CD14-positive monocyte (primary cell): ENCODE data around the gene CPEB1. TPM values are rescaled to one million over a fixed set of nuclear protein-coding genes. Genes with fewer than 3 reads are reported as not detected.

Source experiments
- DNase-seq, 3 donors: peaks; one replicate each; pipeline ENCODE4 v3.0.0-alpha.2; 2011 to 2022
- H2AFZ ChIP-seq: 2 replicates; pipeline ENCODE4 v1.6.0; 2012; ENCODE audit warnings: mild to moderate bottlenecking, low read depth, low read length, inconsistent platforms; ENCODE audit not compliant: insufficient read depth, poor library complexity, severe bottlenecking
- H3K27ac ChIP-seq, 2 donors: 1 replicate in 1 of 2; 2 replicates in 1 of 2; pipeline ENCODE4 v1.5.1; 2012 to 2013; ENCODE audit warnings: low read length in 2 of 2, control low read depth in 1 of 2, inconsistent platforms in 1 of 2, low read depth in 1 of 2, mild to moderate bottlenecking in 1 of 2
- H3K27me3 ChIP-seq, 2 donors: one replicate each; pipeline versions ENCODE4 v1.6.0 to v1.6.1; 2011 to 2013; ENCODE audit warnings: low read length in 2 of 2; ENCODE audit not compliant: control insufficient read depth in 2 of 2, insufficient read depth in 2 of 2
- H3K36me3 ChIP-seq, 2 donors: replicated peaks in 1 of 2; 1 replicate in 1 of 2; 2 replicates in 1 of 2; pipeline versions ENCODE4 v1.5.1 to v1.6.1; 2012 to 2013; ENCODE audit warnings: low read length in 2 of 2, control low read depth in 1 of 2, inconsistent platforms in 1 of 2, mild to moderate bottlenecking in 1 of 2; ENCODE audit not compliant: insufficient read depth in 2 of 2, control insufficient read depth in 1 of 2
- H3K4me1 ChIP-seq, 2 donors: 1 replicate in 1 of 2; 2 replicates in 1 of 2; pipeline versions ENCODE4 v1.5.1 to v1.6.1; 2012 to 2013; ENCODE audit warnings: low read length in 2 of 2, control low read depth in 1 of 2, inconsistent platforms in 1 of 2, mild to moderate bottlenecking in 1 of 2, moderate library complexity in 1 of 2; ENCODE audit not compliant: insufficient read depth in 2 of 2, control insufficient read depth in 1 of 2
- H3K4me2 ChIP-seq: replicated peaks from 2 replicates; pipeline ENCODE3; 2012; ENCODE audit warnings: low read length, moderate library complexity, mild to moderate bottlenecking; ENCODE audit not compliant: poor library complexity, severe bottlenecking; ENCODE audit errors: extremely low read depth
- H3K4me3 ChIP-seq, 3 experiments: fragments of 200-600 bp in 1 of 3; sonication (generic) in 1 of 3; replicated peaks in 1 of 3; 1 replicate in 2 of 3; 2 replicates in 1 of 3; pipeline ENCODE4 v1.5.1; 2011 to 2013; ENCODE audit warnings: low read length in 3 of 3, mild to moderate bottlenecking in 3 of 3, control low read depth in 2 of 3, low read depth in 2 of 3, inconsistent platforms in 1 of 3, moderate library complexity in 1 of 3
- H3K79me2 ChIP-seq: 2 replicates; pipeline ENCODE4 v1.6.0; 2012; ENCODE audit warnings: mild to moderate bottlenecking, control low read depth, inconsistent platforms, low read length, moderate library complexity; ENCODE audit not compliant: insufficient read depth
- H3K9ac ChIP-seq: 2 replicates; pipeline ENCODE4 v1.6.0; 2017; ENCODE audit warnings: low read length, mild to moderate bottlenecking; ENCODE audit not compliant: insufficient read depth, poor library complexity, severe bottlenecking
- H3K9me3 ChIP-seq, 2 donors: replicated peaks in 1 of 2; 1 replicate in 1 of 2; 2 replicates in 1 of 2; pipeline versions ENCODE4 v1.5.1 to v1.6.1; 2012 to 2013; ENCODE audit warnings: low read length in 2 of 2, control low read depth in 1 of 2; ENCODE audit not compliant: control insufficient read depth in 1 of 2, insufficient read depth in 1 of 2
- H4K20me1 ChIP-seq: 2 replicates; pipeline ENCODE4 v1.6.0; 2012; ENCODE audit warnings: mild to moderate bottlenecking, low read length, control low read depth, moderate library complexity; ENCODE audit not compliant: insufficient read depth
- H3K27ac Mint-ChIP-seq, 7 donors: one replicate each; pipeline ENCODE4 v1.8.0; 2020; ENCODE audit warnings: mild to moderate bottlenecking in 7 of 7, mixed read lengths in 7 of 7, moderate library complexity in 6 of 7, inconsistent platforms in 2 of 7
- H3K27me3 Mint-ChIP-seq, 3 donors: one replicate each; pipeline ENCODE4 v1.8.0; 2021 to 2022; ENCODE audit warnings: low read depth in 3 of 3, mild to moderate bottlenecking in 3 of 3, mixed read lengths in 3 of 3, moderate library complexity in 3 of 3, inconsistent platforms in 1 of 3
- H3K36me3 Mint-ChIP-seq, 2 donors: one replicate each; pipeline ENCODE4 v1.8.0; 2020; ENCODE audit warnings: mixed read lengths in 2 of 2, inconsistent platforms in 1 of 2, mild to moderate bottlenecking in 1 of 2
- H3K4me1 Mint-ChIP-seq: one replicate; pipeline ENCODE4 v1.8.0; 2020; ENCODE audit warnings: mild to moderate bottlenecking, mixed read lengths
- H3K4me3 Mint-ChIP-seq, 2 donors: one replicate each; pipeline ENCODE4 v1.8.0; 2020; ENCODE audit warnings: mild to moderate bottlenecking in 2 of 2, mixed read lengths in 2 of 2, moderate library complexity in 1 of 2
- H3K9me3 Mint-ChIP-seq, 7 donors: one replicate each; pipeline ENCODE4 v1.8.0; 2020 to 2022; ENCODE audit warnings: mixed read lengths in 7 of 7, mild to moderate bottlenecking in 6 of 7, moderate library complexity in 6 of 7, inconsistent platforms in 2 of 7
- WGBS: methylation state at CpG from one replicate; pipeline ENCODE4 v1.1.5; 2013; ENCODE audit warnings: missing lambda C conversion rate; ENCODE audit not compliant: insufficient coverage; 5-methylcytosine and 5-hydroxymethylcytosine counted together
- intact Hi-C, 2 donors: fragments of 100-400 bp; cut with micrococcal nuclease; formaldehyde crosslinking; loops; one replicate each; pipeline versions ENCODE4 v1.15.0 to v1.15.1; 2023
- polyA plus RNA-seq, 3 donors: library from polyadenylated mRNA; depleted of rRNA in 1 of 3; unstranded in 2 of 3; stranded (reverse) in 1 of 3; fragments of 300-500 nt in 2 of 3; fragments of >200 nt in 1 of 3; fragmentation: Illumina TruSeq in 2 of 3; gene quantifications; 1 replicate in 2 of 3; 2 replicates in 1 of 3; pipeline ENCODE4 v1.2.3, GENCODE V29; 2012 to 2021
- TF ChIP-seq, protein P1 (sequence below): fragments of 200-600 bp; IDR thresholded peaks from one replicate; pipeline ENCODE4 v1.8.0; 2022; ENCODE audit warnings: antibody characterized with exemption, mild to moderate bottlenecking

The CPEB1 gene
- polyA plus RNA-seq, 3 donors = not detected

DNA sequence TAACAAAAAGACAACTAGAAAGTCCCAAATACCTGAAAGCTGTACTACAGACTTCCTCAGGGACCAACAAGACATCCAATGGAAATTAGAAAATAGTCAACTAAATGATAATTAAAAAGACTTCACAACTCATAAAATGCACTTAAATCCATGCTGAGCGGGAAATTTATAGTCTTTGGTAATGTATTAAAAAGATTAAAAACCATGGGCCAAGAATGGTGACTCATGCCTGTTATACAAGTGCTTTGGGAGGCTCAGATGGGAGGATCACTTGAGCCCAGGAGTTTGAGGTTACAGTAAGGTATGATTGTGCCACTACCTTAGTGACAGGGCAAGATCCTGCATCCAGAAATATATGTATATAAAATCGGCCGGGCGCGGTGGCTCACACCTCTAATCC, 45.0 kb downstream of the CPEB1 start:
- DNase-seq = no peak
- H3K27me3 Mint-ChIP-seq = peaks cover 13 to 17% (median 13%) of the 10 kb centered on the region in 3 donors
- 100% methylated on average over 4 of the region's 5 CpGs for WGBS
- no peak overlapping the region for H3K4me2 ChIP-seq
- no peak overlapping the region for H3K27ac ChIP-seq
- H3K4me1 Mint-ChIP-seq = no peaks in the 10 kb centered on the region
- H3K36me3 ChIP-seq = no peaks in the 10 kb centered on the region
- intact Hi-C loops = no loop called here
- H3K4me3 ChIP-seq = no peak overlapping the region
- no peaks in the 10 kb centered on the region for H3K4me1 ChIP-seq
- no peak overlapping the region for H3K27ac Mint-ChIP-seq
- H3K79me2 ChIP-seq = no peaks in the 10 kb centered on the region
- peaks cover 0 to 3% of the 10 kb centered on the region in 2 donors for H3K27me3 ChIP-seq
- H3K9me3 ChIP-seq = no peaks in the 10 kb centered on the region
- H3K36me3 Mint-ChIP-seq = no peaks in the 10 kb centered on the region
- no peaks in the 10 kb centered on the region for H4K20me1 ChIP-seq
- H3K9me3 Mint-ChIP-seq = peaks cover 0 to 4% (median 1%) of the 10 kb centered on the region in 7 donors
- TF ChIP-seq, protein P1, sequence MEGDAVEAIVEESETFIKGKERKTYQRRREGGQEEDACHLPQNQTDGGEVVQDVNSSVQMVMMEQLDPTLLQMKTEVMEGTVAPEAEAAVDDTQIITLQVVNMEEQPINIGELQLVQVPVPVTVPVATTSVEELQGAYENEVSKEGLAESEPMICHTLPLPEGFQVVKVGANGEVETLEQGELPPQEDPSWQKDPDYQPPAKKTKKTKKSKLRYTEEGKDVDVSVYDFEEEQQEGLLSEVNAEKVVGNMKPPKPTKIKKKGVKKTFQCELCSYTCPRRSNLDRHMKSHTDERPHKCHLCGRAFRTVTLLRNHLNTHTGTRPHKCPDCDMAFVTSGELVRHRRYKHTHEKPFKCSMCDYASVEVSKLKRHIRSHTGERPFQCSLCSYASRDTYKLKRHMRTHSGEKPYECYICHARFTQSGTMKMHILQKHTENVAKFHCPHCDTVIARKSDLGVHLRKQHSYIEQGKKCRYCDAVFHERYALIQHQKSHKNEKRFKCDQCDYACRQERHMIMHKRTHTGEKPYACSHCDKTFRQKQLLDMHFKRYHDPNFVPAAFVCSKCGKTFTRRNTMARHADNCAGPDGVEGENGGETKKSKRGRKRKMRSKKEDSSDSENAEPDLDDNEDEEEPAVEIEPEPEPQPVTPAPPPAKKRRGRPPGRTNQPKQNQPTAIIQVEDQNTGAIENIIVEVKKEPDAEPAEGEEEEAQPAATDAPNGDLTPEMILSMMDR = no peak
- H3K9ac ChIP-seq = no peak overlapping the region
- H3K4me3 Mint-ChIP-seq = no peak overlapping the region
- H2AFZ ChIP-seq = no peak overlapping the region

DNA sequence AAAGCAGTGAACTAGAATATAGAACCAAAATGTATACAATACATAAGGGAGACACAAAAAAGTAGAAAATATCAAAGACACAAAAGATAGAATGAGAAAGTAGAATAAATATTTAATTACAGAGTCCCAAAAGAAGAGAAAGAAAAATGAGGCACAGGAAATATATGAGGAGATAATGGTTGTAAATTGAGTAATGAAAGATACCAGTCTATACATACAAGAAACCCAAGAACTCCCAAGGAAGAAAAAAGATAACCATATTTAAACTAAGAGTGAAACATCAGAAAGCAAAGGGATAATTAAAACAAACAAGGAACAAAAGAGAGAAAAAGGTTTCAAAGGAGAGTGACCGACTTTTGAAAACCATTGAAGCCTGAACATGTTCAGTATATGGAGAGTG, 47.3 kb downstream of the CPEB1 start:
- Histone ChIP-seq H2AFZ (no peak overlapping the region), H4K20me1 (no peaks in the 10 kb centered on the region), H3K9me3 (no peaks in the 10 kb centered on the region), H3K27me3 (peaks cover 0 to 5% of the 10 kb centered on the region in 2 donors), H3K4me3 (no peak overlapping the region), H3K4me2 (no peak overlapping the region), H3K27ac (no peak overlapping the region), H3K9ac (no peak overlapping the region), H3K4me1 (no peaks in the 10 kb centered on the region), H3K36me3 (no peaks in the 10 kb centered on the region), H3K79me2 (no peaks in the 10 kb centered on the region)
- no CpG with 5 or more reads among the region's 1 CpG for WGBS
- intact Hi-C loops = no loop called here
- Mint-ChIP-seq H3K27ac (no peak overlapping the region), H3K4me3 (no peak overlapping the region), H3K27me3 (peaks cover 13 to 19% (median 15%) of the 10 kb centered on the region in 3 donors), H3K4me1 (no peaks in the 10 kb centered on the region), H3K36me3 (no peaks in the 10 kb centered on the region), H3K9me3 (peaks cover 0 to 4% (median 0%) of the 10 kb centered on the region in 7 donors)
- TF ChIP-seq, protein P1 = no peak
- no peak for DNase-seq
